Measurements from ENCODE around the gene GAPDHS.

GAPDHS gene

GRCh38 chr19:35540356-35540927 is 7.2 kb downstream of the GAPDHS start:
- DNase-seq: no peak

DNA sequence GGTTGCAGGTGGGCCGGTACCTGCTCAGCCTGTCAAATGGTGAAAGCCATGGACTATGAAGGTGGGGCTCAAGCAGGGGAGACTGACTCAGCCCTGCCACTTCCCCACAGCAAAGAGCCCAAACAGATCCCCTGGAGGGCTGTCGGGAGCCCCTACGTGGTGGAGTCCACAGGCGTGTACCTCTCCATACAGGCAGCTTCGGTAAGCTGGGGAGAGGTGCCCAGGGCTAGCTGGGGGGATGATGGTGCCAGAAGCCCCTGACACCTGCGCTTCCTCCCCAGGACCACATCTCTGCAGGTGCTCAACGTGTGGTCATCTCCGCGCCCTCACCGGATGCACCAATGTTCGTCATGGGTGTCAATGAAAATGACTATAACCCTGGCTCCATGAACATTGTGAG is 9.0 kb downstream of the GAPDHS start:
- DNase-seq: no peak

- DNase-seq: no peak
These were observed 10.2 kb downstream of the GAPDHS start for GRCh38 chr19:35543280-35544109.

DNA sequence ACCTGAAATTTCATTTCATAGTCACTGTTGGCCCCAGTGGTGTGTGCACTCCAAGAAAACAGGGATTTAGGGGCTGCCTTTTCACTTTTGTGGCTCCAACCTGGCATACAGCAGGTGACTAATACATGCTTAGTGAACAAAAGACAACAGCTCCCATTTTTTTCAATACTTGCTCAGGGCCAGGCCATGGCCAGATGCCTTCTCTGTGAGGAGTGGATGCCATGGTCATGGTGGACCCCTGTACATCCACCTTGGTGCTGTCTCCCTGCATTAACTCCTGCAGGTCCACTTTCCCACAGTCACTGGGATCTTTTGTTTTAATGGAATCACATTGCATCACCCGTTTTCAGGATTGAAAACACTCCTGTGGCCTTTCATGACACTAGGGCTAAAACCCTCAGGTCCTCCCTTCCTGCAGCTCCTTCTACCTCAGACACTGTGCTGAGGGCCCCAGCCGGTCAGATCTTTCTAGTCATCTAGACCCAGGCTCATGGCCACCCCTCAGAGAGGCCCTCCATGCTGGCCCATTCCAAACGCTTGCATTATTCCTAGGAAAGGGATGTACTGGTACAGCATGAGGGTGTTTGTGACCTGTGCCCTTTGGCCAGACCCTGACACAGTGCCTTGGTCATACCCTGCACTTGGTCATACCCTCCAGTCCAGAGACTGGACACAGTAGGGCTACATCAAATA is 11.0 kb downstream of the GAPDHS start:
- DNase-seq: no peak

- peak; percentile 76 to 88 for DNase-seq
These were observed 12.0 kb downstream of the GAPDHS start, which contains the start of gene TMEM147 for GRCh38 chr19:35545001-35545854. TMEM147 (plus strand) TSS chr19:35545626; CDS start chr19:35545740, 114 bp downstream.

- peak in 1 of 2 experiments; percentile 7 for DNase-seq
These were observed 12.7 kb downstream of the GAPDHS start for GRCh38 chr19:35545855-35546381.

- no peak for DNase-seq
These were observed 13.3 kb downstream of the GAPDHS start for GRCh38 chr19:35546532-35546931.

DNA sequence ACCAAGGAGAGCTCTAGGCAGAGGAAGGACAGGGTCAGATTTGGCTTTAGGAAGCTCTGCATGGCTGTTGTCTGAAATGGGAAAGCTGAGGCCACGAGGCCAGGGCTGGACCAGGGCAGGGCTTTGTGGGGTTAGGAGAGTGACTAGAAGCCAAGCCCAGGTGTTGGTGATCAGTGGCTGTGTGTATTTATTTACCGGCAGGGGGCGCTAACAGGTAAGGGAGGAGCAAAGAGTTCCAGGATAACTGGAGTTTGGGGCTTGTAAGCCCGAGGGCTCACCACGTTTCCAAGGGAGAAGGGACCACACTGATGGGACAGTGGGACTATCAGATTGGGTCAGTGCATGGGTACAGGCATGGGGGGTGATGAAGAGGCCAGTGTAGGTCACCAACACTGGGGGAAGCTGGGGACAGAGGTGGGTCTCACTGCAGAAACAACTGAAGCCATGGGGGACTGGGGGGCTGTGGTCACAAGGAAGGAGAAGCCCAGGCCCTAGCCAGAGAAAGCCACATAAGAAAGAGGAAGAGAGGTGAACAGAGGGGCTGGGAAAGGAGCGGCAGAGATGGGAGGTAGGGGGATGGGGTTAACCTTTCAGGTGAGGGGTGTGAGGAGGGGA is 16.0 kb downstream of the GAPDHS start:
- peak; percentile 23 to 52 for DNase-seq

- DNase-seq: no peak
These were observed 16.7 kb downstream of the GAPDHS start for GRCh38 chr19:35549879-35550523.

DNA sequence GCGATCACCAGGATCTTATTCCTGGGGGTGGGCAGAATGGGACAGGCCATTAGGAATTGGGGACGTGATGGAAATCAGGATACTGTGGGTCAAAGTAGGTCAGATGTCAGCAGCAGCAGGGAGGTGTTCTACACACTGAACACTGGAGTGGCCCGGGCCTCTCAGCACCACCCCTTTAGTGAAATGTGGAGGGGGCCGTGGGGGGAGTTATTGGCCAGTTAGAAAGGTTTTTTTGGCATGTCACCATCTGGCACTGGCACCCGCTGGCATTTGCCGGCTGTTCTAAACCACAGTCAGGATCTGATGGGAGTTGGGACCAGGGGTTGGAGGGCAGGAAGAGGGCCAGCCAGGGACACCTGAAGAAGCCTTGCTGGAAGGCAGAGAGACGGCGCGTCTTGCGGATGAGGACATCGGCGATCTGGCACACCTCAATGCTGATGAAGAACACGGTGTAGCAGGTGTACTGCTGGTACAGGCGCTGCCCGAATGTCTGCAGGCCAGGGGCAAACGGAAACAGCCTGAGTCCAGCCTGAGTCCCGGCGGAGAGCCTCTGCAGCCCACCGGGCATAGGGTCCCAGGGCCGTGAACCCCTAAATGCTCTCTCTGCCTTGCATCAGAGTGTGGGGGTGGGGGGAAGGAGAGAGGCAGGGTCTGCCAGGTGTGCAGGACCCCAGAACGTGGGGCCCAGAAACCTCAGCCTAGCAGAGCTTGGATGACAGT is 18.0 kb downstream of the GAPDHS start:
- DNase-seq: no peak

GRCh38 chr19:35552534-35553384 is 19.5 kb downstream of the GAPDHS start:
- DNase-seq: no peak

DNA sequence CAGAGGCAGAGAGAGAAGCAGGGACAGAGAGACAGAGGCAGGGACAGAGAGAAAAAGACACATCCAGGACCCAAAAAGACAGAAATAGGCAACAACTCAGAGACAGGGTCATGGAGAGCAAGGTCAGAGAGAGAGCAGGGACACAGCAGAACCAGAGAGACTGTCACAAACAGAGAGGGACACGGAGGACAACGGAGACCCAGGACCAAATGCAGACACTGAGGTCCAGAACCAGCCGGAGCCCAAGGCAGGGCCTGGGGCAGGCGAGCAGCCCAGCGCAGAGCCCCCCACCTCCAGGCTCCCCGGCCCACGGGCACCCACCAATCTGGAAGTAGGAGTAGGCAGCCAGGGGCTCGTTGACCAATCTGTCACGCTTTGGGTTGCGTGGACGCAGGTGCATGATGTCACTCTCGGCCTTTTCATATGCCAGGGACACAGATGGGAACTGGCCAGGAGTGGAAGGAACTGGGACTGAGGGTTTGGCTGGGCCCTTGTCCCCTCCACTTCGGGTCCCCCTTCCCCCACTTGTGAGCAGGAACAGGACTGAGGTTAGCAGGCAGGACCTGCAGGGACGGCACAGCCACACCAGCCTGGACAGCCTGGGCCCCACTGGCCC is 20.2 kb downstream of the GAPDHS start:
- DNase-seq: no peak

DNA sequence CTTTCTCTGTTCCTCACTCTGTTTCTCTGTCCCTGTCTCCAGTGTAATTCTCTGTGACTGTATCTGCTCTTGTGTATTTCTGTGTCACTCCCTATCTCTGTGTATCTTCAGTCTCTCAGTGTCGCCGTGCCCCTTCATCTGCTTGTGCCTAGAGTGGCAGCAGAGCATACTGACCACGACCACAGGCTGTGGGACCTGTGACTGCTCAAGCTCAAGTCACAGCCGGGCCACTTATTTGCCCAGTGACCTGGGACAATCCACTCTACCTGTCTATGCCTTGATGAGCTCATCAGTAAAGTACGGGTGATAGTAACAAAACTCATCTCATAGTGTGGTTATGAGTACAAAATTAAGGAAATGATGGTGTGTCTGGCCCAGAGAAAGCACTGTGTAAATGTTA is 20.8 kb downstream of the GAPDHS start:
- DNase-seq: no peak

DNA sequence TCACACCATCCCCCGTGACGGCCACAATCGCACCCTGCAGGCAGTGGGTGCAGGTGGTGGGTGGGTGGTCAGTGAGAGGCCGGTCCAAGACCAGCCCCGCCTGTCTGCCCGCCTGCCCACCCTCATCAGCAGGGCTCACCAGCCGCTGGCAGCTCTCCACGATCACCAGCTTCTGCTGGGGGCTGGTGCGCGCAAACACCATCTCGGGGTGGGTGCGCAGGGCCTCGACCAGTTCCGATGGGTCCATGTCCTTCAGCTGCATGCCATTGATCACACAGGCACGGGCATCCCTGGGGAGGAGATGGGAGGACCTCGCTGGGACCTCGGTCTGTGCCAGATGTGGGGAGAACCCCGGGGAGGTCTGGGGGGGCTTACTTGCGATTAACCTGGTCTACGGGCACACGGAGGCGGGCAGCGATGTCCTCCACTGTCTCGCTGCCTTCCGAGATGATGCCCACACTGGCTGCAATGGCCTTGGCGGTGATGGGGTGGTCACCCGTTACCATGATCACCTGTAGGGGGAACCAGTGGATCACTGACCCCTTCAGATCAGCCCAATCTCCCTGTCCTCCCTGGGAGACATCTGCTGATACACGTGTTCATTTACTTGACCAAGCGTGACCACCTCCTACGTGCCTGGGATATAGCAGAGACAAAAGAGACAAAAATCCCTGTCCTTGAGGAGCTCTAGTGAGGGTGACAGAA is 22.2 kb downstream of the GAPDHS start:
- DNase-seq: peak in 1 of 2 experiments; percentile 7

GRCh38 chr19:35556025-35556590 is 22.9 kb downstream of the GAPDHS start:
- no peak for DNase-seq

DNA sequence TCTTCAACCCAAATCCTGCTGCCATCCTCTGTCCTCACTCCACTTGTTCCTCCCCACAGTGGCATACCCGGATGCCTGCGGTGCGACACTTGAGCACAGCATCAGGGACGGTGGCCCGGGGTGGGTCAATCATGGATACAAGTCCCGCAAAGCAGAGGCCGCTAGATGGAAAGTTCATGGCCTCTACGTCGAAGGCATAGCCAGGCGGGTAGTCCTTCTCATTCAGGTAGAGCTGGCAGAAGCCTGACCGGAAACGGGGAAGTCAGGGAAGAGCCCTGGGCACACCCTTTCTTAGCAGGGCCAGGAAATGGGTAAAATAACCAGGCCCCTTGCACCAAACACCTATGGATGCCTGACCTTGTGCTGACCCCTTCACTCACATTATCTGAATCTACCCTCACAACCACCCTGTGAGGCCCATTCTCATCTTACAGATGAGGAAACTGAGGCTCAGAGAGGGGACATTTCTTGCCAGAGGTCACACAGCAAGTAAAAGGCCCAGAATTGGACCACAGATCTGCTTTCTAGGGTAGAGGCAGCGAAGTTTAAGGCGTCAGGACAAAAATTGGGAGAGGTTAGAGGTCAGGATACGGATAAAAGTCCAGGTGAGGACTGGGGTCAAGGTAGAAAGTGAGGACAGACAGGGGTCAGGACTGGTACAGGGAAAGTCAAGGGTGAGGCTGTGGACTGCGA is 23.7 kb downstream of the GAPDHS start:
- DNase-seq: no peak

GRCh38 chr19:35557539-35558399 is 24.5 kb downstream of the GAPDHS start:
- DNase-seq: no peak

All from AML-193 (cell line).